A549 (cell line): ENCODE data around the gene RAB26. TPM values are rescaled to one million over a fixed set of nuclear protein-coding genes. Genes with fewer than 3 reads are reported as not detected.

ENCODE experiments used
- ATAC-seq, 2 experiments: fragments of 200-7000 bp in 1 of 2; fragments of >200 bp in 1 of 2; cut with Nextera tagmentation in 1 of 2; cut with Tn5 transposase in 1 of 2; 3 replicates each; pipeline versions ENCODE4 v1.8.0 to v1.9.1; 2018 to 2020; ENCODE audit warnings: mild to moderate bottlenecking in 1 of 2, moderate library complexity in 1 of 2
- CTCF ChIA-PET: fragments of 300-600 bp; sonication (Branson Sonifier 250); formaldehyde crosslinking; extraction: SDS; loops from one replicate; lab custom pipeline; 2021; ENCODE audit warnings: antibody characterized with exemption, inconsistent platforms; lab: Yijun Ruan, JAX
- POLR2A ChIA-PET: fragments of 350-600 bp; formaldehyde crosslinking; extraction: SDS; loops from one replicate; lab custom pipeline; 2021; ENCODE audit warnings: antibody characterized with exemption, inconsistent platforms; lab: Yijun Ruan, JAX
- DNase-seq, 2 experiments: peaks; one replicate each; pipeline versions ENCODE4 v3.0.0 to v3.0.0-alpha.2; 2011 to 2016; ENCODE audit warnings: low read depth in 1 of 2, low spot score in 1 of 2
- FAIRE-seq: peaks from 2 replicates; lab custom pipeline; 2011; peaks lifted over from hg19 to GRCh38; lab: Jason Lieb, UNC
- H3K27ac ChIP-seq, 2 experiments: fragments of >200 bp; sonication (Bioruptor Twin); formaldehyde crosslinking; 3 replicates each; pipeline ENCODE4 v1.5.1; 2016 to 2017
- H3K4me1 ChIP-seq: fragments of >200 bp; sonication (Bioruptor Twin); formaldehyde crosslinking; 3 replicates; pipeline ENCODE4 v1.6.1; 2016
- H3K4me2 ChIP-seq: fragments of >200 bp; sonication (Bioruptor Twin); formaldehyde crosslinking; 3 replicates; pipeline ENCODE4 v1.6.1; 2016
- H3K4me3 ChIP-seq: fragments of >200 bp; sonication (Bioruptor Twin); formaldehyde crosslinking; 3 replicates; pipeline ENCODE4 v1.5.1; 2016
- H3K9me3 ChIP-seq: fragments of >200 bp; sonication (Bioruptor Twin); formaldehyde crosslinking; 3 replicates; pipeline ENCODE4 v1.6.1; 2016
- ATOH8 ChIP-seq: fragments of 250-450 bp; sonication (Bioruptor Pico); IDR thresholded peaks from 2 replicates; pipeline ENCODE4 v1.5.0; 2020; ENCODE audit warnings: low read depth, mild to moderate bottlenecking, moderate library complexity
- BHLHE40 ChIP-seq: IDR thresholded peaks from 2 replicates; pipeline ENCODE4 v1.6.1; 2012; ENCODE audit warnings: low read depth, low read length, inconsistent platforms
- CEBPB ChIP-seq, 2 experiments: fragments of >200 bp in 1 of 2; sonication (Bioruptor Twin) in 1 of 2; formaldehyde crosslinking in 1 of 2; IDR thresholded peaks; 2 replicates each; pipeline ENCODE4 v1.6.1; 2012 to 2016
- CTCF ChIP-seq: fragments of >200 bp; sonication (Bioruptor Twin); formaldehyde crosslinking; IDR thresholded peaks from 3 replicates; pipeline ENCODE4 v1.5.1; 2016
- EP300 ChIP-seq, 2 experiments: fragments of >200 bp; sonication (Bioruptor Twin); formaldehyde crosslinking; IDR thresholded peaks; 2 replicates in 1 of 2; 3 replicates in 1 of 2; pipeline ENCODE4 v1.6.1; 2016 to 2017
- ESRRA ChIP-seq: fragments of 150-350 bp; IDR thresholded peaks from 2 replicates; pipeline ENCODE4 v1.6.1; 2014; ENCODE audit warnings: mild to moderate bottlenecking, low read length, borderline replicate concordance
- FOSB ChIP-seq: fragments of 250-450 bp; sonication (Bioruptor Pico); IDR thresholded peaks from 2 replicates; pipeline ENCODE4 v1.5.0; 2020; ENCODE audit warnings: mild to moderate bottlenecking, moderate library complexity
- HOXB5 ChIP-seq: fragments of 250-450 bp; sonication (Bioruptor Pico); IDR thresholded peaks from 2 replicates; pipeline ENCODE4 v1.5.0; 2020; ENCODE audit warnings: mild to moderate bottlenecking, moderate library complexity
- JUNB ChIP-seq: fragments of >200 bp; sonication (Bioruptor Twin); formaldehyde crosslinking; IDR thresholded peaks from 2 replicates; pipeline ENCODE4 v1.6.1; 2016
- MAFK ChIP-seq: fragments of 450-650 bp; IDR thresholded peaks from 2 replicates; pipeline ENCODE4 v1.6.1; 2014; ENCODE audit not compliant: partially characterized antibody
- MYC ChIP-seq: IDR thresholded peaks from 2 replicates; pipeline ENCODE4 v1.6.1; 2012; ENCODE audit warnings: mild to moderate bottlenecking, inconsistent platforms, low read length, improper control_type of control experiment, borderline replicate concordance
- NFE2L2 ChIP-seq: fragments of 150-350 bp; conservative IDR thresholded peaks from 2 replicates; pipeline ENCODE4 v1.6.1; 2014; ENCODE audit warnings: low read length
- NPAS2 ChIP-seq: fragments of 250-450 bp; sonication (Bioruptor Pico); IDR thresholded peaks from 2 replicates; pipeline ENCODE4 v1.8.0; 2022; ENCODE audit warnings: mild to moderate bottlenecking, moderate library complexity, borderline replicate concordance
- NR3C1 ChIP-seq: fragments of >200 bp; sonication (Bioruptor Twin); formaldehyde crosslinking; IDR thresholded peaks from 3 replicates; pipeline ENCODE4 v1.6.1; 2017
- PBX3 ChIP-seq: IDR thresholded peaks from 2 replicates; pipeline ENCODE4 v1.6.1; 2012
- PHF8 ChIP-seq: fragments of 200-600 bp; sonication (generic); IDR thresholded peaks from 2 replicates; pipeline ENCODE4 v1.6.1; 2016; ENCODE audit warnings: low read depth, mild to moderate bottlenecking, antibody characterized with exemption, moderate library complexity, borderline replicate concordance
- POLR2AphosphoS2 ChIP-seq: conservative IDR thresholded peaks from 2 replicates; pipeline ENCODE4 v1.6.1; 2012; ENCODE audit warnings: low read length, improper control_type of control experiment, inconsistent platforms
- RFX5 ChIP-seq: fragments of 450-650 bp; IDR thresholded peaks from 2 replicates; pipeline ENCODE4 v1.7.1; 2014; ENCODE audit warnings: antibody characterized with exemption, mild to moderate bottlenecking, moderate library complexity
- RNF2 ChIP-seq: fragments of 200-600 bp; sonication (generic); IDR thresholded peaks from 2 replicates; pipeline ENCODE4 v1.6.1; 2016; ENCODE audit warnings: low read depth, mild to moderate bottlenecking, antibody characterized with exemption, moderate library complexity, borderline replicate concordance
- SMC3 ChIP-seq: fragments of >200 bp; sonication (Bioruptor Twin); formaldehyde crosslinking; IDR thresholded peaks from 3 replicates; pipeline ENCODE4 v1.6.1; 2018; ENCODE audit warnings: inconsistent platforms
- ZSCAN20 ChIP-seq: fragments of 250-450 bp; sonication (Bioruptor Pico); IDR thresholded peaks from 2 replicates; pipeline ENCODE4 v1.8.0; 2022; ENCODE audit warnings: mild to moderate bottlenecking, moderate library complexity
- WGBS: methylation state at CpG from one replicate; pipeline ENCODE4 v1.1.6; 2017; ENCODE audit errors: missing lambda C conversion rate; 5-methylcytosine and 5-hydroxymethylcytosine counted together
- polyA plus RNA-seq, 4 experiments: library from polyadenylated mRNA; depleted of rRNA in 3 of 4; stranded (reverse); fragments of >200 nt; fragmentation: RNase III in 1 of 4; extraction: RNeasy Plus Mini Kit Qiagen cat#74134 plus additional on column Dnase treatment in 1 of 4; gene quantifications; 2 replicates in 3 of 4; 3 replicates in 1 of 4; pipeline ENCODE4 v1.2.3, GENCODE V29; 2011 to 2017
- TF ChIP-seq, protein P1 (sequence below): fragments of 200-600 bp; sonication (generic); IDR thresholded peaks from 2 replicates; pipeline ENCODE4 v1.6.1; 2016; ENCODE audit warnings: antibody characterized with exemption, mild to moderate bottlenecking, moderate library complexity
- TF ChIP-seq, protein P2 (sequence below): fragments of >200 bp; sonication (Bioruptor Twin); formaldehyde crosslinking; IDR thresholded peaks from 2 replicates; pipeline ENCODE4 v1.6.1; 2016

Gene RAB26
- polyA plus RNA-seq, 2 of the 4 experiments (the other 2 are of a cell fraction), result 6.7 TPM

GRCh38 chr16:2159175-2159838 is 10.9 kb downstream of the RAB26 start:
- ATAC-seq (no peak), DNase-seq (peak in 1 of 2 experiments; percentile 57), FAIRE-seq (no peak)
- Histone ChIP-seq H3K27ac (peak overlapping the region; percentile 3 to 94; a peak in 5 of 6 replicates), H3K4me2 (peak overlapping the region; percentile 98), H3K9me3 (no peaks in the 10 kb centered on the region), H3K4me3 (no peak overlapping the region), H3K4me1 (peaks cover 48% of the 10 kb centered on the region)
- WGBS, result 59% methylated on average over 18 of the region's 24 CpGs
- POLR2A ChIA-PET, result no interaction called here
- CTCF ChIA-PET, result interaction anchor here (1.0 to 1.2 kb wide), 2 partner anchors 36 to 57 kb away, joined by 3 to 4 read pairs; no protein-coding TSS in a partner anchor
- no peak for TF ChIP-seq FOSB (CRISPR knock-in tag)
- TF ChIP-seq MYC, result no peak
- TF ChIP-seq, protein P1, sequence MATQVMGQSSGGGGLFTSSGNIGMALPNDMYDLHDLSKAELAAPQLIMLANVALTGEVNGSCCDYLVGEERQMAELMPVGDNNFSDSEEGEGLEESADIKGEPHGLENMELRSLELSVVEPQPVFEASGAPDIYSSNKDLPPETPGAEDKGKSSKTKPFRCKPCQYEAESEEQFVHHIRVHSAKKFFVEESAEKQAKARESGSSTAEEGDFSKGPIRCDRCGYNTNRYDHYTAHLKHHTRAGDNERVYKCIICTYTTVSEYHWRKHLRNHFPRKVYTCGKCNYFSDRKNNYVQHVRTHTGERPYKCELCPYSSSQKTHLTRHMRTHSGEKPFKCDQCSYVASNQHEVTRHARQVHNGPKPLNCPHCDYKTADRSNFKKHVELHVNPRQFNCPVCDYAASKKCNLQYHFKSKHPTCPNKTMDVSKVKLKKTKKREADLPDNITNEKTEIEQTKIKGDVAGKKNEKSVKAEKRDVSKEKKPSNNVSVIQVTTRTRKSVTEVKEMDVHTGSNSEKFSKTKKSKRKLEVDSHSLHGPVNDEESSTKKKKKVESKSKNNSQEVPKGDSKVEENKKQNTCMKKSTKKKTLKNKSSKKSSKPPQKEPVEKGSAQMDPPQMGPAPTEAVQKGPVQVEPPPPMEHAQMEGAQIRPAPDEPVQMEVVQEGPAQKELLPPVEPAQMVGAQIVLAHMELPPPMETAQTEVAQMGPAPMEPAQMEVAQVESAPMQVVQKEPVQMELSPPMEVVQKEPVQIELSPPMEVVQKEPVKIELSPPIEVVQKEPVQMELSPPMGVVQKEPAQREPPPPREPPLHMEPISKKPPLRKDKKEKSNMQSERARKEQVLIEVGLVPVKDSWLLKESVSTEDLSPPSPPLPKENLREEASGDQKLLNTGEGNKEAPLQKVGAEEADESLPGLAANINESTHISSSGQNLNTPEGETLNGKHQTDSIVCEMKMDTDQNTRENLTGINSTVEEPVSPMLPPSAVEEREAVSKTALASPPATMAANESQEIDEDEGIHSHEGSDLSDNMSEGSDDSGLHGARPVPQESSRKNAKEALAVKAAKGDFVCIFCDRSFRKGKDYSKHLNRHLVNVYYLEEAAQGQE, result no peak
- no peak for TF ChIP-seq ESRRA
- no peak for TF ChIP-seq SMC3
- no peak for TF ChIP-seq HOXB5 (CRISPR knock-in tag)
- TF ChIP-seq POLR2AphosphoS2, result no peak
- no peak for TF ChIP-seq EP300 (IDR thresholded peaks at IDR 0.05)
- no peak for TF ChIP-seq BHLHE40
- TF ChIP-seq RFX5, result no peak
- TF ChIP-seq ATOH8 (CRISPR knock-in tag), result no peak
- TF ChIP-seq MAFK, result no peak
- TF ChIP-seq NPAS2 (CRISPR knock-in tag), result no peak
- no peak for TF ChIP-seq CEBPB (IDR thresholded peaks at IDR 0.05)
- TF ChIP-seq PHF8, result no peak
- TF ChIP-seq CTCF, result no peak

- DNase-seq (no peak), ATAC-seq (no peak), FAIRE-seq (no peak)
- no peak for TF ChIP-seq JUNB
- no peak for TF ChIP-seq RFX5
- TF ChIP-seq EP300 (IDR thresholded peaks at IDR 0.05), result no peak
- no peak for TF ChIP-seq POLR2AphosphoS2
- no peak for TF ChIP-seq HOXB5 (CRISPR knock-in tag)
- TF ChIP-seq, protein P2, sequence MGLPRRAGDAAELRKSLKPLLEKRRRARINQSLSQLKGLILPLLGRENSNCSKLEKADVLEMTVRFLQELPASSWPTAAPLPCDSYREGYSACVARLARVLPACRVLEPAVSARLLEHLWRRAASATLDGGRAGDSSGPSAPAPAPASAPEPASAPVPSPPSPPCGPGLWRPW, result no peak
- TF ChIP-seq CEBPB (IDR thresholded peaks at IDR 0.05), result no peak
- no peak for TF ChIP-seq PBX3
- TF ChIP-seq SMC3, result no peak
- no peak for TF ChIP-seq RNF2
- no peak for TF ChIP-seq NR3C1
- TF ChIP-seq NFE2L2, result no peak
- no peak for TF ChIP-seq ZSCAN20
- peaks cover 48% of the 10 kb centered on the region for H3K4me1 ChIP-seq
- H3K4me2 ChIP-seq, result no peak overlapping the region
- ChIA-PET POLR2A (no interaction called here), CTCF (interaction anchor here (0.5 to 1.6 kb wide), 3 partner anchors 21 to 179 kb away, joined by 3 to 7 read pairs (median 5); partner anchors contain the start of gene ABCA3)
- no peaks in the 10 kb centered on the region for H3K9me3 ChIP-seq
- 79% methylated on average over 10 of the region's 20 CpGs for WGBS
- H3K4me3 ChIP-seq, result no peak overlapping the region
- peak overlapping the region in 1 of 2 experiments; percentile 74; a peak in 3 of 6 replicates for H3K27ac ChIP-seq
These were observed 12.6 kb downstream of the RAB26 start for GRCh38 chr16:2160915-2161551.
